GM12873 (cell line): ENCODE results near the gene SMAD6.

ENCODE experiments used
- CTCF ChIP-seq: IDR thresholded peaks from 2 replicates; pipeline ENCODE4 v1.5.1; 2012; ENCODE audit warnings: low read depth, mild to moderate bottlenecking, moderate library complexity, low read length, control low read depth; ENCODE audit not compliant: insufficient read depth; ENCODE audit errors: missing control alignments

The SMAD6 gene

GRCh38 chr15:66704803-66705153 is 2.7 kb downstream of the SMAD6 start:
- no peak for TF ChIP-seq CTCF

GRCh38 chr15:66705277-66706146 is 3.5 kb downstream of the SMAD6 start:
- TF ChIP-seq CTCF = no peak

- TF ChIP-seq CTCF = peak; percentile 43
Observed at GRCh38 chr15:66706225-66706732, 4.2 kb downstream of the SMAD6 start.

GRCh38 chr15:66706840-66707239 is 4.8 kb downstream of the SMAD6 start:
- no peak for TF ChIP-seq CTCF

GRCh38 chr15:66707310-66708082 is 5.5 kb downstream of the SMAD6 start:
- TF ChIP-seq CTCF = no peak

GRCh38 chr15:66708389-66708788 is 6.4 kb downstream of the SMAD6 start:
- no peak for TF ChIP-seq CTCF

- no peak for TF ChIP-seq CTCF
Observed at GRCh38 chr15:66709884-66710283, 7.8 kb downstream of the SMAD6 start.
